ENCODE results near the gene RETREG2. TPM values are rescaled to one million over a fixed set of nuclear protein-coding genes. Genes with fewer than 3 reads are reported as not detected.

The RETREG2 gene
- total and polyA plus RNA-seq, 2 of the 4 experiments (the other 2 are of a cell fraction): 45.2 to 51.1 TPM

DNA sequence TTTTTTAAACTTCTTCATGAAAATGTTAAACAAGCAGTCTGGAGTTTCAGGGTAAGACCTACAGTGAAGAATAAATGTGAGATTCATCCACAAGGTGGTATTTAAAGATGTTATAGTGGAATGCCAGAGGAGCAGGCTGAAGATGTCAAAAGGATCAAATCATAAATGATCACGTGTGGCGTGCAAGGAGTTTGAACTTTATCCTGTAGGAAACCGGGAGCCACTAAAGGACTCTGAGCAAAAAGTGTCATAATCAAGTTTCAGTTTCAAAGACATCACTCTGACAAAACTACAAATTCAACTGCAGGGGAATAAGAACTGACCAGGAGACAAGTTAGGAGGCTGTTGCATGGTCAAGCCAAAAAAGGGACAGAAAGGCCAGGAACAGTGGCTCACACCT is 37.4 kb upstream of the RETREG2 start:
- Histone ChIP-seq H2BK20ac (ENCODE audit: low read depth, low read length) (no peak overlapping the region), H2BK15ac (ENCODE audit: low read depth, low read length) (no peak overlapping the region), H3K56ac (ENCODE audit: extremely low read depth, insufficient read depth, low read length) (no peak overlapping the region), H3K27ac (ENCODE audit: insufficient read depth, low read length) (no peak overlapping the region), H2AK5ac (ENCODE audit: low read depth, low read length) (no peak overlapping the region), H3K4me2 (ENCODE audit: low read depth, low read length) (no peak overlapping the region), H3K4me3 (ENCODE audit: insufficient read depth, low read depth, low read length) (no peak overlapping the region), H3K23ac (ENCODE audit: low read depth, low read length) (no peak overlapping the region), H4K5ac (ENCODE audit: low read depth, low read length) (no peak overlapping the region), H3K36me3 (ENCODE audit: control insufficient read depth, insufficient read depth, low read length) (peaks cover 5% of the 10 kb centered on the region), H2AFZ (replicated peaks; ENCODE audit: low read length, poor library complexity) (no peak overlapping the region), H4K91ac (ENCODE audit: insufficient read depth, low read depth, low read length) (no peak overlapping the region), H3K9ac (ENCODE audit: low read depth, low read length) (no peak overlapping the region), H3K79me1 (ENCODE audit: low read depth in 1 of 2, low read length in 2 of 2) (no peaks in the 10 kb centered on the region; a peak in 1 of 4 replicates), H3K4ac (ENCODE audit: low read depth, low read length) (no peak overlapping the region), H3K9me3 (ENCODE audit: control insufficient read depth, insufficient read depth, low read length) (no peaks in the 10 kb centered on the region), H4K8ac (ENCODE audit: low read depth in 2 of 2, low read length in 2 of 2) (no peak overlapping the region), H2BK5ac (ENCODE audit: low read depth, low read length, poor library complexity, severe bottlenecking) (no peak overlapping the region), H3K18ac (ENCODE audit: low read depth, low read length) (no peak overlapping the region), H3K9me1 (ENCODE audit: insufficient read depth, low read length) (peaks cover 3% of the 10 kb centered on the region; the same call in 1 of the 2 replicates), H2AK9ac (replicated peaks; ENCODE audit: low read depth, low read length, poor library complexity) (no peak overlapping the region), H3K4me1 (ENCODE audit: control insufficient read depth, insufficient read depth, low read length) (peaks cover 5% of the 10 kb centered on the region), H3K27me3 (ENCODE audit: control insufficient read depth, insufficient read depth, low read length) (no peaks in the 10 kb centered on the region), H3K14ac (replicated peaks; ENCODE audit: low read depth, low read length) (no peak overlapping the region), H2BK120ac (ENCODE audit: low read depth, low read length) (no peak overlapping the region), H4K20me1 (ENCODE audit: insufficient read depth, low read length) (no peaks in the 10 kb centered on the region)
- in situ Hi-C loops (cut with MboI; ENCODE audit: low sequenced_read_pairs) (no loop called here), dilution Hi-C loops (cut with HindIII; ENCODE audit: low sequenced_read_pairs, unreplicated experiment) (no loop called here), intact Hi-C loops (cut with micrococcal nuclease) (no loop called here)
- no peak for TF ChIP-seq MAZ (IDR thresholded peaks at IDR 0.05; ENCODE audit: borderline replicate concordance, low read depth, low read length)
- no peak for TF ChIP-seq FOS (IDR thresholded peaks at IDR 0.05; ENCODE audit: low read depth, low read length)
- TF ChIP-seq RAD21 (IDR thresholded peaks at IDR 0.05; ENCODE audit: low read length): no peak
- TF ChIP-seq, protein P1, sequence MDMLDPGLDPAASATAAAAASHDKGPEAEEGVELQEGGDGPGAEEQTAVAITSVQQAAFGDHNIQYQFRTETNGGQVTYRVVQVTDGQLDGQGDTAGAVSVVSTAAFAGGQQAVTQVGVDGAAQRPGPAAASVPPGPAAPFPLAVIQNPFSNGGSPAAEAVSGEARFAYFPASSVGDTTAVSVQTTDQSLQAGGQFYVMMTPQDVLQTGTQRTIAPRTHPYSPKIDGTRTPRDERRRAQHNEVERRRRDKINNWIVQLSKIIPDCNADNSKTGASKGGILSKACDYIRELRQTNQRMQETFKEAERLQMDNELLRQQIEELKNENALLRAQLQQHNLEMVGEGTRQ (IDR thresholded peaks at IDR 0.05; ENCODE audit: low read depth, low read length): no peak
- no peak for TF ChIP-seq NFE2L2 (IDR thresholded peaks at IDR 0.05; ENCODE audit: low read depth, low read length)
- no peak for TF ChIP-seq RCOR1 (IDR thresholded peaks at IDR 0.05; ENCODE audit: insufficient replicate concordance, low read length)
- TF ChIP-seq MXI1 (IDR thresholded peaks at IDR 0.05; ENCODE audit: borderline replicate concordance, low read depth, low read length): no peak
- no peak for TF ChIP-seq CHD1 (IDR thresholded peaks at IDR 0.05; ENCODE audit: low read depth, low read length)
- TF ChIP-seq, protein P2, sequence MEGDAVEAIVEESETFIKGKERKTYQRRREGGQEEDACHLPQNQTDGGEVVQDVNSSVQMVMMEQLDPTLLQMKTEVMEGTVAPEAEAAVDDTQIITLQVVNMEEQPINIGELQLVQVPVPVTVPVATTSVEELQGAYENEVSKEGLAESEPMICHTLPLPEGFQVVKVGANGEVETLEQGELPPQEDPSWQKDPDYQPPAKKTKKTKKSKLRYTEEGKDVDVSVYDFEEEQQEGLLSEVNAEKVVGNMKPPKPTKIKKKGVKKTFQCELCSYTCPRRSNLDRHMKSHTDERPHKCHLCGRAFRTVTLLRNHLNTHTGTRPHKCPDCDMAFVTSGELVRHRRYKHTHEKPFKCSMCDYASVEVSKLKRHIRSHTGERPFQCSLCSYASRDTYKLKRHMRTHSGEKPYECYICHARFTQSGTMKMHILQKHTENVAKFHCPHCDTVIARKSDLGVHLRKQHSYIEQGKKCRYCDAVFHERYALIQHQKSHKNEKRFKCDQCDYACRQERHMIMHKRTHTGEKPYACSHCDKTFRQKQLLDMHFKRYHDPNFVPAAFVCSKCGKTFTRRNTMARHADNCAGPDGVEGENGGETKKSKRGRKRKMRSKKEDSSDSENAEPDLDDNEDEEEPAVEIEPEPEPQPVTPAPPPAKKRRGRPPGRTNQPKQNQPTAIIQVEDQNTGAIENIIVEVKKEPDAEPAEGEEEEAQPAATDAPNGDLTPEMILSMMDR (conservative IDR thresholded peaks at IDR 0.05; ENCODE audit: low read depth, low read length): no peak
- TF ChIP-seq, protein P3, sequence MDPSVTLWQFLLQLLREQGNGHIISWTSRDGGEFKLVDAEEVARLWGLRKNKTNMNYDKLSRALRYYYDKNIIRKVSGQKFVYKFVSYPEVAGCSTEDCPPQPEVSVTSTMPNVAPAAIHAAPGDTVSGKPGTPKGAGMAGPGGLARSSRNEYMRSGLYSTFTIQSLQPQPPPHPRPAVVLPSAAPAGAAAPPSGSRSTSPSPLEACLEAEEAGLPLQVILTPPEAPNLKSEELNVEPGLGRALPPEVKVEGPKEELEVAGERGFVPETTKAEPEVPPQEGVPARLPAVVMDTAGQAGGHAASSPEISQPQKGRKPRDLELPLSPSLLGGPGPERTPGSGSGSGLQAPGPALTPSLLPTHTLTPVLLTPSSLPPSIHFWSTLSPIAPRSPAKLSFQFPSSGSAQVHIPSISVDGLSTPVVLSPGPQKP (IDR thresholded peaks at IDR 0.05; ENCODE audit: borderline replicate concordance, low read depth, low read length): no peak
- TF ChIP-seq BHLHE40 (IDR thresholded peaks at IDR 0.05; ENCODE audit: low read depth, low read length): no peak
- no peak for TF ChIP-seq RFX5 (IDR thresholded peaks at IDR 0.05; ENCODE audit: low read depth, low read length)
- TF ChIP-seq SMC3 (IDR thresholded peaks at IDR 0.05; ENCODE audit: low read depth, low read length): no peak
- no peak for TF ChIP-seq MAFK (IDR thresholded peaks at IDR 0.05; ENCODE audit: low read depth, low read length)
- no peak for TF ChIP-seq CEBPB (IDR thresholded peaks at IDR 0.05; ENCODE audit: low read depth, low read length)
- no peak for TF ChIP-seq POLR2A (IDR thresholded peaks at IDR 0.05; ENCODE audit: low read depth, low read length)
- WGBS, 2 experiments (ENCODE audit: extremely low coverage in 2 of 2, insufficient read length in 1 of 2): no CpG with 5 or more reads among the region's 3 CpGs
- ChIA-PET CTCF (interaction anchor here (0.6 kb wide), 1 partner anchor 77 kb away, joined by 3 read pairs; no protein-coding TSS in a partner anchor), POLR2A (ENCODE audit: unreplicated experiment) (no interaction called here)
- ATAC-seq (ENCODE audit: low read depth) (no peak), DNase-seq (no peak)
- BruUV-seq (replicated peaks): no TSS peak

Data from IMR-90 (cell line).